Stimulated activated CD8-positive, alpha-beta memory T cell treated with anti-CD3 and anti-CD28 coated beads, Interleukin-15, amount 100 ng/mL, for 1 hour (primary cell): ENCODE measurements around the gene CPEB4.
A peak's percentile ranks its signal among the peaks of the same experiment; 100 is the strongest.

Experiments
- DNase-seq: peaks from one replicate; pipeline ENCODE4 v3.0.0-alpha.2; 2020; ENCODE audit warnings: low read depth

The CPEB4 gene

DNA sequence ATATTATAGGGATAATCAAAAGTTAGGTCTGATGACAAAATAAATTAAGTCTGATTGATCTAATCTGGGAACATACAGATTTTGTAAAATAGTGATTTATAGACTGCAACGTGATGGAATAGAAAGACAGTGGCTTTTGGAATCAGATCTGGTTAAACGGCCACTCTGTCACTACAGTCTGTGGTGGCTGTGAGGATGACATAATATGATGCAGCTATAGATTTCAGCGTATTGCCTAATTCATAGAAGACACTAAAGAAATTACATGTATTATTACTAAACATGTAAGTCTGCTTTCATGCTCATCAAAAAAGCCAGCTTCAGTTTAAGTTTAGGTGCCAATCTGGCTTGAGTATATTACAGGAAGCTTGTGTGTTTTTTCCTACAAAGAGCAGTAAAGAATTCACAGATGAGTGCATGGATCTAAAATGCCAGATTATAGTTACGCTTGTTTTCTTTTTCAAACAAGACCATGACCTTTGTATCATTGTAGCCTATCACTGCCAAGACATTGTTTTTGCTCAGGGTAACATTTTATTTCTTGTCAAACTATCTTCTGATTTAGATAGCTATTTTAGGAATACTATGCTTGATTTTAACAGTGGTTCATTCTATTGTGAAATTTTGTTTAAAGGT, 25.7 kb downstream of the CPEB4 start:
- no peak for DNase-seq

GRCh38 chr5:173915310-173916014, 27.3 kb downstream of the CPEB4 start:
- DNase-seq: no peak

DNA sequence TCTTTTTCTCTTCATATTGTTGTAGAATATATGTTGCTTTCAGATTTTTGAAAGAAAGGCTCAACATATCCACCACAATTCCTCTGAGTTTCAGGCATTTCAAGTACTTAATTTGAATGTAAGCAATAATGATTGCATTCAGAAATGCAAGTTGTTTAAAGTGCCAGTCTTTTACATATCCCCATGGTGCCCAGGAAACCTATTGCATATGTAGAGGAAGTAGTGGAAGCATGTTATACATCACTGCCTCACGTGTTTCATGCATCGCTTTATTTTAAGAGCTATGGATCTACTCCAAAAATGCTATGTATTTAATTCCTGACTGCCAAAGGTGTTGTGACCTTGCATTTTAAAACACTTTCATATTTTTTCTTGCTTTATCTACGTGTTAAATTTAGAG, 28.1 kb downstream of the CPEB4 start:
- no peak for DNase-seq

GRCh38 chr5:173917788-173918786, 29.9 kb downstream of the CPEB4 start:
- DNase-seq: peak; percentile 20

DNA sequence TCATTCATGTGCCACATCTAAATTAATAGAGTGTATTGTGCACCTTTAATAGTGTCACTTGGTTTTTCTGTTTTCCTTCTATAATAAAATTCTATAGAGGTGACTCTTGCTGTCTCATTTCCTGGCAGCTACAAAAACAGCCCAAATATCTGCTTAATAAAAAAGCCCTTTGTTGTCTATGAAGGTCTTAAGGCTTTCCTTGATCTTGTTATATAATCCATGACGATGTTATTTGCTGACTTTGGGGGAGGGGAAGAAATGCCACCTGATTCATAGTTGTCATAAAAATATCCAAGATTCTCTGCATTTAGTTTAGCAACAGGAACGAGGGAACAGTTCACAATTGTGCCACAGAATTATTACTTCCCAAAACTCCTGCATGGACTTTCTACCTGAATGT, 31.3 kb downstream of the CPEB4 start:
- no peak for DNase-seq

- DNase-seq: no peak
Observed at GRCh38 chr5:173920024-173920753, 32.0 kb downstream of the CPEB4 start.

- DNase-seq: no peak
Observed at GRCh38 chr5:173920866-173921555, 32.9 kb downstream of the CPEB4 start.

- no peak for DNase-seq
Observed at GRCh38 chr5:173922527-173922926, 34.4 kb downstream of the CPEB4 start.

DNA sequence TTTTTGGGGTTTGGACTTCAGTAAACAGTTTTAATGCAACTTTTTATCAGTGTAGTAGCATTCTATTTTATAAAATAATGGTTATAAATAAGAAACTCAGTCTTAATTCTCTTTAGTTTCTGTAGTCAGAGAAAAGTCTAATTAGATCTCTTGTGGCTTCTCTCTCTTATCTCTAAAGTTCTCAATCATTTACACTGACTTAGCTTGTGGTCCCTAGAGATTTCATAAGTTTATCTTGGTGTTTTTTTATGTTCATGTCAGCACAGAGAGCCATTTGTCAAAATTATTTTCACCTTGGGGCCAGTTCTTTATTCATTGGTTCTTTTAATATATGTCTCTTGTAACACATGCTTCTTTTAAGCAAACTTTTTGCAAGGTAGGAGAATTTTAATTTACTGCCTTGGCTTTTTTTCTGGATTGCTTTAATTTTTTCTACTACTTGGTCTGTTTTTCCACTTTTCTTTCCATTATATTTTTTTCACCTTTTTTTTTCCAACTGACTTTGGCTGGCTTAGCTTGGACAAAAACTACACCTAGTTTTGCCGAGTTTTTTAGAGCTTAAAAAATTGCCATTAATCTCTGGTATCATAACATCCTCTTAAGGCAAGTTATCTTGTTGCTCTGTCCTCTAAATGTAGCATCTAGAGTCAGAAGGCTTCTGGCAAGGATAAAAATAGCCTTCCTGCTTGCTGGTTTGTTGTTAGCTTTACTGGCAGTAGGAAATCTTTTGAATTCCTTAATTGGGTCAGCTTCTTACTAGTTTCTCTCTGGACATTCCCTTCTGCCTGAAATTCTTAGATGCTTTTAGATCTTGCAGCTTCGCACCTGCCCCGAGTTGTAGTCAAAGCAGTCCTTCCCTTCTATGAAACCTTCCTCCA, 35.3 kb downstream of the CPEB4 start:
- DNase-seq: no peak

DNA sequence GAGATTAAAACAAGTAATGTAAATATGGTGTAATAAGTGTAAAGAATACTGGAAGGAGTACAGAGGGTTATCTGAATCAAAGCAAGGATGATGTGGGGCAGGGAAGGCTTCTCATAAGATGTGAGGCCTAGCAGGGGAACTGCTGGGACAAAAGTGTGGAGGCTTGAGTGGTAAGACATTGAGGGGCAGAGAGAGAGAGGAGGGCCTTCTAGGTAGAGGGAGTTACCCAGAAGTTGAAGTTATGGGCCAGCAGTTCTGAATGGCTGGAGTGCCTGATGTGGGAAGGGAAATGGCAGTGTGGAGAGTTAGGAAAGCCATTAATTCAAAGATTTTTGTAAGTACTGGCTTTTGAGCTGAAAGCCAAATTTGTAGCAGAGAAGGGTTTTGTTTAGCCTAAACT, 36.8 kb downstream of the CPEB4 start:
- no peak for DNase-seq

DNA sequence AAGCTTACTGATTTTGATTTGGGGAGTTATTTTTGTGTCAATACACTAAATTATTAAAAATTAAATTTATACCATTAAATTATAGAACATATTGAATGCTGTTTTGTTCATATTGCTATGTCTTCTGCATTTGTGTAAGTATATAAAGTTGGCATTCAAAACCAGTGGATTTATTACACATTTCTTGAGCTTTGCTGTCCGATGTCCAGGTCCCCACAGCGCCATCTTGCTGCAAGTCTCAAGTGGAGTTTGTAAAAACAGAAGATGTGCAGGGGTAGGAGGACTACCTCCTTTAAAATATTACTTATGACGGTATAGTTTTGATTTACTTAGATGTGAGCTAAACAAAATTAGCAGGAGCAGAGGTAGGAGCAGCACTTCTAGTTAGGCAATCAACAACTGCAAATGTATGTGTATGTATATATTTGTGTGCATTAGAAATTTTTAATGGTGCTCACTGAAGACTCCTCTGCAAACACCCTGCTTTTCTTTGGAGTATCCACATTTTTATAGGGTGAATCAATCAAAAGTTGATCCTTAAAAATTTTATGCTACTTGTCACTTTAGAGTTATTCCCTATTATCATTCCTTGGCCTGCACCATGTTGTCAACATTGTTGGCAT, 37.4 kb downstream of the CPEB4 start:
- no peak for DNase-seq

- no peak for DNase-seq
Observed at GRCh38 chr5:173926359-173926758, 38.2 kb downstream of the CPEB4 start.

- DNase-seq: no peak
Observed at GRCh38 chr5:173928871-173929574, 40.9 kb downstream of the CPEB4 start.

GRCh38 chr5:173932695-173933139, 44.6 kb downstream of the CPEB4 start:
- DNase-seq: no peak

DNA sequence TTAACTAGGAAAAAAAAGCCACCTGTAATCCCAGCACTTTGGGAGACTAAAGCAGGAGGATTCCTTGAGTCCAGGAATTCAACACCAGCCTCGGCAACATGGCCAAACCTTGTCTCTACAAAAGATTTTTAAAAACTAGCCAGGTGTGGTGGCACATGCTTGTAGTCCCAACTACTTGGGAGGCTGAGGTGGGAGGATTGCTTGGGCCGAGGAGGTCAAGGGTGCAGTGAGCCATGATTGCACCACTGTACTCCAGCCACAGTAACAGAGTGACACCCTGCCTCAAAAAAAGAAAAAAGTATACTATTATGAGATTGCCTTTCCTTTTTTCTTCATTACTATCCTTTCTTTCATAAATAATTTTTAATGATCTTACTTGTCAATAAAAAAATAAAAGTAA, 45.8 kb downstream of the CPEB4 start:
- no peak for DNase-seq

- no peak for DNase-seq
Observed at GRCh38 chr5:173935396-173935795, 47.2 kb downstream of the CPEB4 start.

GRCh38 chr5:173940269-173940668, 52.1 kb downstream of the CPEB4 start:
- DNase-seq: no peak

- no peak for DNase-seq
Observed at GRCh38 chr5:173941102-173941501, 53.0 kb downstream of the CPEB4 start.

DNA sequence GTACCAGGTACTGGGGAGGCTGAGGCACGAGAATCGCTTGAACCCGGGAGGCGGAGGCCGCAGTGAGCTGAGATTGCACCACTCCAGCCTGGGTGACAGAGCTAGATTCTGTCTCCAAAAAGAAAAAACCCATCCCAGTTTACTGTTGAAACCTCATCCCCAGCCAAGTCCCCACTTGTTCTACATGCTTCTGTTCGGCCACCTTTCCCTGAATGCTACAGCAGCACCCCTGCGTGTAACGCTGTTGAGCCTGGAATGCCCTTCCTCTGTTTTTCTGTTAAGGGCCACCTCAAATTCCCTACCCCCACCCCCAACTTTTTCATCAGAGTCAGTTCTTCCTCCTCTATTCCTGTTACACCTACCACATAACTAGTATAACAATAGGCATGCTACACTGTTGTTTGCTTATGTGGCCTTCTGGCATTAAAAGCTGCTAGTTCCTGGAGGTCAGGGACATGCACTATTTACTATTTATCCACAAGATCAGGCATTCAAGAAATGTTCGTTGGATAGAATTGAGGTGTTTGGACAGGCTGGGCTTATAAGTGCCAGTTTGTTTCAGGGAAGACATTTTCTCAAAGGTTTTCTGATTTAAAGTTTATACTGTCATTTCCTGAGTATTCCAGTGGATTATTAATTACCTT, 53.7 kb downstream of the CPEB4 start:
- DNase-seq: no peak
